Measurements from ENCODE around the gene TRERF1.

Gene TRERF1

DNA sequence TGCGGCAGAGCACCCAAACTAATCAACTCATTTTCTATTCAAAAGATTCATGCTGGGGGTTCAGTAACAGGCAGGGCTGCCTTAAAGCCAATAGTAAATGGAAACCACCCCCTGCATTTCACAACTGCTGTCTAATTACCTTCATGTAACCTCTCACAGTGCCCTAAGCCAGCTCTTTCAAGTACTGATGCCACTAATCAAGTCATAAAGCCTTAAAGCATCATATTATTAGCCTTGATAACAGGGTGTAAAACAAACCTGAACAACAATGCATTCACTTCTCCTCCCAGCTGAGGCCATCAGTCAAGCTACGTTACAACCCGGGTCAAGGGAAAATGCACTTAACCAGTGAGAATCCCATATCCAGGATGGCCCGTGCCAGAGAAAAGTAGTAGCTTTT lies 33.0 kb downstream of the TRERF1 start:
- TF ChIP-seq, protein P1, sequence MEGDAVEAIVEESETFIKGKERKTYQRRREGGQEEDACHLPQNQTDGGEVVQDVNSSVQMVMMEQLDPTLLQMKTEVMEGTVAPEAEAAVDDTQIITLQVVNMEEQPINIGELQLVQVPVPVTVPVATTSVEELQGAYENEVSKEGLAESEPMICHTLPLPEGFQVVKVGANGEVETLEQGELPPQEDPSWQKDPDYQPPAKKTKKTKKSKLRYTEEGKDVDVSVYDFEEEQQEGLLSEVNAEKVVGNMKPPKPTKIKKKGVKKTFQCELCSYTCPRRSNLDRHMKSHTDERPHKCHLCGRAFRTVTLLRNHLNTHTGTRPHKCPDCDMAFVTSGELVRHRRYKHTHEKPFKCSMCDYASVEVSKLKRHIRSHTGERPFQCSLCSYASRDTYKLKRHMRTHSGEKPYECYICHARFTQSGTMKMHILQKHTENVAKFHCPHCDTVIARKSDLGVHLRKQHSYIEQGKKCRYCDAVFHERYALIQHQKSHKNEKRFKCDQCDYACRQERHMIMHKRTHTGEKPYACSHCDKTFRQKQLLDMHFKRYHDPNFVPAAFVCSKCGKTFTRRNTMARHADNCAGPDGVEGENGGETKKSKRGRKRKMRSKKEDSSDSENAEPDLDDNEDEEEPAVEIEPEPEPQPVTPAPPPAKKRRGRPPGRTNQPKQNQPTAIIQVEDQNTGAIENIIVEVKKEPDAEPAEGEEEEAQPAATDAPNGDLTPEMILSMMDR (IDR thresholded peaks at IDR 0.05; ENCODE audit: low read depth, low read length), result no peak
- no peak overlapping the region for H3K4me3 ChIP-seq (replicated peaks in 1 of 2; ENCODE audit: low read depth in 2 of 2, low read length in 2 of 2)
- no peak for DNase-seq (ENCODE audit: low read depth in 2 of 2)

DNA sequence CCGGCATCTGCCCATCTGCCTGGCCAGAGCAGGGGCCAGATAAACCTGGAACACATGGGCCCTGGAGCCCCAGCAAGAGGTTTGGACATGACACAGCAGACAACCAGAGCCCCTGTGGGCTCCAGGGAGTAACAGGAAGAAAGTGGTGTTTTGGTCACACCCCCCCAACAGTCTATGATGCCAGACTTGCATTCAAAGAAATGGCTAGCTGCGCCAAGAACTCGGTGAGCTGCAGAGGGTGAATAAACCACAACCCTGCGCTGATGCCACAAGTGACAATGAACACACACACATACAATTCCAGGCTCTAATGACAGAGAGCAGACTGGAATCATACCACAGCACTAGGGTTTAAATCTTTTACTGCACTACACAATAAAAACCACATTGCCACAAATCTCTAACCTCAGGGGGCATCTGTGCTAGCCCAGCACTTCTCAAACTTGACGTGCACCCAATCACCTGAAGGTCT lies 34.0 kb downstream of the TRERF1 start:
- peak in 1 of 2 donors; percentile 44 for DNase-seq (ENCODE audit: low read depth in 2 of 2)
- TF ChIP-seq, protein P1 (IDR thresholded peaks at IDR 0.05; ENCODE audit: low read depth, low read length), result no peak
- H3K4me3 ChIP-seq (replicated peaks in 1 of 2; ENCODE audit: low read depth in 2 of 2, low read length in 2 of 2), result no peak overlapping the region

GRCh38 chr6:42411406-42411805 lies 40.3 kb downstream of the TRERF1 start:
- TF ChIP-seq, protein P1 (IDR thresholded peaks at IDR 0.05; ENCODE audit: low read depth, low read length), result no peak
- DNase-seq (ENCODE audit: low read depth in 2 of 2), result no peak

GRCh38 chr6:42410861-42411260 lies 40.9 kb downstream of the TRERF1 start:
- TF ChIP-seq, protein P1 (IDR thresholded peaks at IDR 0.05; ENCODE audit: low read depth, low read length), result no peak
- DNase-seq (ENCODE audit: low read depth in 2 of 2), result no peak

More at GRCh38 chr6:42411406-42411805, 40.3 kb downstream of the TRERF1 start:
- no peak overlapping the region for H3K4me3 ChIP-seq (replicated peaks in 1 of 2; ENCODE audit: low read depth in 2 of 2, low read length in 2 of 2)

DNA sequence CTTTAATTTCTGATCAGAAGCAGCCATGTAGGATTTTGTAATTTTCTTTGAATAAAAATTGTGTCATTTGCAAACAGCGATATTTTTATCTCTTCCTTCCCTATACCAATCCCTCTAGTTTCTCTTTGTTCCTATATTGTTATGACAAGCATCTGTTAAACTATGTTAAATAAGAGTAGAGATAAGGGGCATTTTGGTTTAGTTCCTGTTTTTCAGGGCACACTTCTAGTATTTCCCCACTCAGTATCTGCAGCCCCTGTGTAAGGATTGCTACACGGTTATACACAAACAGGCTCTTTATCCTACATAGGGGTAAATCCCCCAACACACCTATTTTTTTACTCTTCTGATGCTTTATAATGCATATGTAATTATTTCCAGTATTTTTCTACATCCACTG lies 42.1 kb downstream of the TRERF1 start:
- no peak overlapping the region for H3K4me3 ChIP-seq (replicated peaks in 1 of 2; ENCODE audit: low read depth in 2 of 2, low read length in 2 of 2)
- TF ChIP-seq, protein P1 (IDR thresholded peaks at IDR 0.05; ENCODE audit: low read depth, low read length), result no peak
- no peak for DNase-seq (ENCODE audit: low read depth in 2 of 2)

More at GRCh38 chr6:42410861-42411260, 40.9 kb downstream of the TRERF1 start:
- no peak overlapping the region for H3K4me3 ChIP-seq (replicated peaks in 1 of 2; ENCODE audit: low read depth in 2 of 2, low read length in 2 of 2)

DNA sequence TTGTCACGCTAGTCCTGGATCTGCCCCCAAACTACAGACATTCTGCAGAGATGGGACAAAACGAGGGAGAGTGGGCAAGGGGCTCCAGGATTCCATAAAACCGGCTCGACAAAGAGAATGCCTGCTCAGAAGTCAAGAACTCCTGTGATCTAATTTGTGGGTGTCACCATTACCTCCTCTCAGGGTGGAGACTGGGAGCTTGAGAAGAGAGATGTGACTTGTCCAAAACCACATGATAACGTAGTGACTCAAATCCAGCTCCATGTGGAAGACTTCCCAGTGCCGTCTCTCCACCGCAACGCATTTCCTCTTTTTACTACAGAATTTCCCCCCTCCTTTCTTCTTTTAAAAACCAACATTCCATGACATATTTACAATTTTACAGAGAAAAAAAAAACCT lies 44.3 kb downstream of the TRERF1 start:
- TF ChIP-seq, protein P1 (IDR thresholded peaks at IDR 0.05; ENCODE audit: low read depth, low read length), result no peak
- peak; percentile 84 to 90 for DNase-seq (ENCODE audit: low read depth in 2 of 2)
- no peak overlapping the region for H3K4me3 ChIP-seq (replicated peaks in 1 of 2; ENCODE audit: low read depth in 2 of 2, low read length in 2 of 2)
